ENCODE data around the gene FAM13A.

- TF ChIP-seq CTCF (IDR thresholded peaks at IDR 0.05; ENCODE audit: insufficient read depth, low read length), result no peak
- no peak for TF ChIP-seq GABPA (IDR thresholded peaks at IDR 0.05; ENCODE audit: low read depth)
- no peak for TF ChIP-seq POLR2AphosphoS5 (IDR thresholded peaks at IDR 0.05; ENCODE audit: low read depth)
- no peak for TF ChIP-seq REST (IDR thresholded peaks at IDR 0.05; ENCODE audit: insufficient replicate concordance, low read depth)
Observed at GRCh38 chr4:88814043-88814617, 242.9 kb downstream of the FAM13A start.

Measured in HL-60 (cell line).